Activated CD4-positive, alpha-beta T cell treated with anti-CD3 and anti-CD28 coated beads, Interleukin-2, amount 10 ng/mL, durations not matched to agents 24 days and 14 days (primary cell): ENCODE measurements around the gene INAFM1. TPM values are rescaled to one million over a fixed set of nuclear protein-coding genes. Genes with fewer than 3 reads are reported as not detected.
"Not testable (repeated sequence)": the region's sequence is repeated elsewhere in the genome, so short reads cannot be mapped to it uniquely, and the experiment has no call there.

Source experiments
- DNase-seq: peaks from one replicate; pipeline ENCODE4 v3.0.0; 2022
- H3K27ac Mint-ChIP-seq: one replicate; pipeline ENCODE4 v1.8.0; 2022; ENCODE audit warnings: mild to moderate bottlenecking, mixed read lengths
- H3K27me3 Mint-ChIP-seq: one replicate; pipeline ENCODE4 v1.8.0; 2022; ENCODE audit warnings: mixed read lengths
- H3K36me3 Mint-ChIP-seq: one replicate; pipeline ENCODE4 v1.8.0; 2022; ENCODE audit warnings: low read depth, mild to moderate bottlenecking, mixed read lengths
- H3K4me1 Mint-ChIP-seq: one replicate; pipeline ENCODE4 v1.8.0; 2021; ENCODE audit warnings: mixed read lengths
- H3K4me3 Mint-ChIP-seq: one replicate; pipeline ENCODE4 v1.8.0; 2022; ENCODE audit warnings: mild to moderate bottlenecking, moderate library complexity, mixed read lengths
- H3K9me3 Mint-ChIP-seq: one replicate; pipeline ENCODE4 v1.8.0; 2021; ENCODE audit warnings: mixed read lengths
- intact Hi-C: fragments of 100-400 bp; cut with micrococcal nuclease; formaldehyde crosslinking; loops from one replicate; pipeline ENCODE4 v1.15.1; 2023
- total RNA-seq: library from RNA; stranded (reverse); gene quantifications from 2 replicates; pipeline ENCODE4 v1.2.3, GENCODE V29; 2022

Gene INAFM1
- total RNA-seq, 1 donor from 2014 or later = 10.6 TPM

DNA sequence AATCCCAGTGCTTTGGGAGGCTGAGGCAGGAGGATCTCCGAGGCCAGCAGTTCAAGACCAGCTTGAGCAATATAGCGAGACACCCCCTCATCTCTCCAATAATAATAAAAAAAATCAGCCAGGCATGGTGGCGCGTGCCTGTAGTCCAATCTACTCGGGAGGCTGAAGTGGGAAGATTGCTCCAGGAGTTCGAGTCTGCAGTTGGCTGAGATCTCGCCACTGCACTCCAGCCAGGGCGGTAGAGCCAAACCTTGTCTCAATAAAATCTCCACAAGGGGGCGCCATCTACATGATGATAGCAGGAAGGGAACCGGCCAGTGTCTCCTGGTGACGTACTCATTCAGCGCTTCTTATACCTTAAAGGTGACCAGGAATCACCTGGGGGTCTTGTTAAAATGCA is 21.4 kb downstream of the INAFM1 start:
- no peak overlapping the region for H3K27ac Mint-ChIP-seq
- H3K36me3 Mint-ChIP-seq = peaks cover 4% of the 10 kb centered on the region
- no peak overlapping the region for H3K4me3 Mint-ChIP-seq

DNA sequence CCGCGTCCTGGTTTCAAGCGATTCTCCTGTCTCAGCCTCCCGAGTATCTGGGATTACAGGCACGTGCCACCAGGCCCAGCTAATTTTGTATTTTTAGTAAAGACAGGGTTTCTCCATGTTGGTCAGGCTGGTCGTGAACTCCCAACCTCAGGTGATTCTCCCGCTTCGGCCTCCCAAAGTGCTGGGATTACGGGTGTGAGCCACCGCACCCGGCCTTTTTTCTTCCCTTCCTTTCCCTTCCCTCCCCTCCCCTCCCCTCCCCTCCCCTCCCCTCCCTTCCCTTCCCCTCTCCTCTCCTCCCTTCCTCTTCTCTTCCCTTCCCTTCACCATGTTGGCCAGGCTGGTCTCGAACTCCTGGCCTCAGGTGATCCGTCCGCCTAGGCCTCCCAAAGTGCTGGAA is 26.2 kb downstream of the INAFM1 start:
- H3K4me1 Mint-ChIP-seq, H3K27me3 Mint-ChIP-seq, H3K4me3 Mint-ChIP-seq, DNase-seq, H3K36me3 Mint-ChIP-seq, H3K9me3 Mint-ChIP-seq, intact Hi-C loops, H3K27ac Mint-ChIP-seq: not testable (repeated sequence)

More for the DNA sequence above, 21.4 kb downstream of the INAFM1 start:
- peaks cover 5% of the 10 kb centered on the region for H3K4me1 Mint-ChIP-seq
- intact Hi-C loops = loop anchor here (1.0 to 10.0 kb wide), 3 partner anchors 95 to 409 kb away; no protein-coding TSS in a partner anchor
- H3K9me3 Mint-ChIP-seq = no peaks in the 10 kb centered on the region
- DNase-seq = peak; percentile 95
- no peaks in the 10 kb centered on the region for H3K27me3 Mint-ChIP-seq

DNA sequence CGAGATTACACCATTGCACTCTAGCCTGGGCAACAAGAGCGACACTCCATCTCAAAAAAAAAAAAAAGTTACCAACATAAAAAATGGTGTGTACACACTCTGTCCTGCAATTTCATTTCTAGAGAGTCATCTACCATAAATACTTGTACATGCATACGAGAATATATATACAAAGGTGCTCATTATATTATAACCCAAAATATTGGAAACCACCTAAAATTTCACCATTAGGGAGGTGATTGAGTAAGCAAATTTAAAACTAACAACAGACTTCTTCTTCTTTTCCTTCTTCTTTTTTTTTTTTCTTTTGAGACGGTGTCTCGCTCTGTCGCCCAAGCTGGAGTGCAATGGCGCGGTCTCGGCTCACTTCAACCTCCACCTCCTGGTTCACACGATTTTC is 27.6 kb downstream of the INAFM1 start:
- intact Hi-C loops = no loop called here
- no peaks in the 10 kb centered on the region for H3K9me3 Mint-ChIP-seq
- no peak overlapping the region for H3K4me3 Mint-ChIP-seq
- H3K36me3 Mint-ChIP-seq = no peaks in the 10 kb centered on the region
- DNase-seq = no peak
- H3K27ac Mint-ChIP-seq = no peak overlapping the region
- H3K4me1 Mint-ChIP-seq = peaks cover 1% of the 10 kb centered on the region
- peaks cover 9% of the 10 kb centered on the region for H3K27me3 Mint-ChIP-seq

DNA sequence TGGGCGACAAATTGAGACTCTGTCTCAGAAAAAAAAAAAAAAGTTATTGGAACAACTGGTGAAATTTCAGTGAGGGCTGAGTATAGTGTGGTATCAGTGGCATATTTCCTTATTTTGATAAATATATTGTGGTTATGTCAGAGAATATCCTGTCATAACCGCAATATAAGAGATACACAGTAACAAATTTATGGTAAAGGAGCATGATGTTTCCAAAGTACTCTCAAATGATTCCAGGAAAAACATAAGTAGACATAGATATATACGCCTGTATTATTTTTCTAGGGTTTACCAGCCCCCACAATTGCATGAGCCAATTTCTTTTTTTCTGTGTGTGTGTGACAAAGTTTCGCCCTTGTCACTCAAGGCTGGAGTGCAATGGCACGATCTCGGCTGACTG is 29.3 kb downstream of the INAFM1 start:
- intact Hi-C loops = no loop called here
- H3K27me3 Mint-ChIP-seq = peaks cover 9% of the 10 kb centered on the region
- peaks cover 1% of the 10 kb centered on the region for H3K4me1 Mint-ChIP-seq
- no peaks in the 10 kb centered on the region for H3K36me3 Mint-ChIP-seq
- H3K9me3 Mint-ChIP-seq = no peaks in the 10 kb centered on the region
- no peak overlapping the region for H3K4me3 Mint-ChIP-seq
- no peak for DNase-seq
- no peak overlapping the region for H3K27ac Mint-ChIP-seq

GRCh38 chr19:47305309-47305751 is 30.6 kb downstream of the INAFM1 start:
- H3K27me3 Mint-ChIP-seq = peaks cover 9% of the 10 kb centered on the region
- no peaks in the 10 kb centered on the region for H3K36me3 Mint-ChIP-seq
- H3K27ac Mint-ChIP-seq = no peak overlapping the region
- no peak overlapping the region for H3K4me3 Mint-ChIP-seq
- DNase-seq = peak; percentile 85
- no peaks in the 10 kb centered on the region for H3K9me3 Mint-ChIP-seq
- peaks cover 1% of the 10 kb centered on the region for H3K4me1 Mint-ChIP-seq
- intact Hi-C loops = no loop called here

GRCh38 chr19:47306303-47306702 is 31.6 kb downstream of the INAFM1 start:
- Mint-ChIP-seq H3K27me3 (peaks cover 9% of the 10 kb centered on the region), H3K27ac (no peak overlapping the region), H3K36me3 (no peaks in the 10 kb centered on the region), H3K4me1 (peaks cover 1% of the 10 kb centered on the region), H3K9me3 (no peaks in the 10 kb centered on the region), H3K4me3 (no peak overlapping the region)
- intact Hi-C loops = no loop called here
- no peak for DNase-seq

DNA sequence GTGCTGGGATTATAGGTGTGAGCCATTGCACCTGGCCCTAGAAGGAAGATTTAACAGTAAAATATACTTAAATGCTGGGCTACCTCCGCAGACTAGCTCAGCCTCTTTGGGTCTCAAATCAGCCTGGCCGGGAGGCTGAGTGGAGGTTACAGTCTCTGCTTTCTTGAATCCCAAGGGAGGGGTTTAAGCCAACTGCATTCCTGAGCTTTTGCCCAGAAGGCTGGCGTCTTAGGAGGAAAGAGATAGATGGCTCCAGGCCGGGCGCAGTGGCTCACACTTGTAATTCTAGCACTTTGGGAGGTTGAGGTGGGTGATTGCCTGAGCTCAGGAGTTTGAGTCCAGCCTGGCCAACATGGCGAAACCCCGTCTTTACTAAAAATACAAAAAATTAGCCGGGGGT is 34.4 kb downstream of the INAFM1 start:
- H3K27me3 Mint-ChIP-seq = peaks cover 9% of the 10 kb centered on the region
- H3K4me3 Mint-ChIP-seq = no peak overlapping the region
- H3K4me1 Mint-ChIP-seq = peaks cover 1% of the 10 kb centered on the region
- no peaks in the 10 kb centered on the region for H3K9me3 Mint-ChIP-seq
- intact Hi-C loops = no loop called here
- DNase-seq = no peak
- no peak overlapping the region for H3K27ac Mint-ChIP-seq
- no peaks in the 10 kb centered on the region for H3K36me3 Mint-ChIP-seq

GRCh38 chr19:47309608-47310007 is 34.9 kb downstream of the INAFM1 start, which contains the start of gene C5AR1:
C5AR1 (plus strand) TSS chr19:47309861; CDS start chr19:47309896, 35 bp downstream.
- intact Hi-C loops = no loop called here
- Mint-ChIP-seq H3K27me3 (peaks cover 9% of the 10 kb centered on the region), H3K4me1 (peaks cover 1% of the 10 kb centered on the region), H3K27ac (no peak within 1 kb of the TSS), H3K9me3 (no peaks in the 10 kb centered on the region), H3K36me3 (no peaks in the 10 kb centered on the region), H3K4me3 (no peak within 1 kb of the TSS)
- no peak for DNase-seq

DNA sequence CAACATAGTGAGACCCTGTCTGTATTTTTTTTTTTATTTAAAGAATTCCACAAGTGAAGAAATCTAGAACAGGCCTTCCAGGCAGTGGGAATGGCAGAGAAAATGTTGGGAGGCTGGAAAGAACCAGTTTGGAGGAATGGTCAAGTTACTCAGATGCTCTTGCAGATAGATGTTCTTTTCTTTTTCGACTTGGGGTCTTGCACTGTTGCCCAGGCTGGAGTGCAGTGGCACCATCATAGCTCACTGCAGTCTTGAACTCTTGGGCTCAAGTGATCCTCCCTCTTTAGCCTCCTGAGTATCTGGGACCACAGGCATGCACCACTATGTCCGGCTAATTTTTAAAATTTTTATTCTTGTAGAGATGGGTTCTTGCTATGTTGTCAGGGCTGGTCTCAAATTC is 35.6 kb downstream of the INAFM1 start:
- DNase-seq = no peak

DNA sequence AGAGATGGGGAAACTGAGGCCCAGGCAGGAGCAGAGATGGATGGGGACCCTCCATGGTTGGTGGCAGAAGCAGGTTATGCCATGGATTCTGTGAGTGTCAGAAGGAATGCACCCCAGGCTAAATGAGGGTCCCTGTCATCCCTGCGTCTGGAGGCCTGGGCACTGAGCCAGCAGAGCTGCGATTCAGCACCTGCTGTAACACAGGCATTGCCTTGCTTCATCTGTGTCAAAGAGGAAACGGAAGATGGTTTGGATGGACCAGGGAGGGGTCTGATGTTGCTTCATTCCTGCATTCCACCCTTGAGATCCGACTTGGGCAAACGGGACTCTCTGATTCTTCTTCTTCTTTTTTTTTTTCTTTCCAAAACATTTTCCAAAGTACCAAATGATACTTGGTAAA is 36.1 kb downstream of the INAFM1 start:
- H3K36me3 Mint-ChIP-seq = no peaks in the 10 kb centered on the region
- H3K4me1 Mint-ChIP-seq = peaks cover 5% of the 10 kb centered on the region

More for the DNA sequence above, 35.6 kb downstream of the INAFM1 start:
- peaks cover 8% of the 10 kb centered on the region for H3K27me3 Mint-ChIP-seq
- no peaks in the 10 kb centered on the region for H3K9me3 Mint-ChIP-seq
- intact Hi-C loops = no loop called here
- H3K27ac Mint-ChIP-seq = no peak overlapping the region
- no peak overlapping the region for H3K4me3 Mint-ChIP-seq
- H3K4me1 Mint-ChIP-seq = peaks cover 3% of the 10 kb centered on the region
- H3K36me3 Mint-ChIP-seq = no peaks in the 10 kb centered on the region

GRCh38 chr19:47312366-47313006 is 37.8 kb downstream of the INAFM1 start:
- H3K27me3 Mint-ChIP-seq = peaks cover 2% of the 10 kb centered on the region
- H3K4me3 Mint-ChIP-seq = no peak overlapping the region
- intact Hi-C loops = no loop called here
- H3K9me3 Mint-ChIP-seq = no peaks in the 10 kb centered on the region
- DNase-seq = no peak
- H3K27ac Mint-ChIP-seq = no peak overlapping the region
- H3K36me3 Mint-ChIP-seq = no peaks in the 10 kb centered on the region
- peaks cover 5% of the 10 kb centered on the region for H3K4me1 Mint-ChIP-seq

More for the DNA sequence above, 36.1 kb downstream of the INAFM1 start:
- no peak for DNase-seq
- Mint-ChIP-seq H3K9me3 (no peaks in the 10 kb centered on the region), H3K27me3 (peaks cover 6% of the 10 kb centered on the region), H3K27ac (no peak overlapping the region), H3K4me3 (no peak overlapping the region)
- intact Hi-C loops = no loop called here

- Mint-ChIP-seq H3K4me3 (no peak overlapping the region), H3K27ac (no peak overlapping the region), H3K4me1 (peaks cover 5% of the 10 kb centered on the region), H3K36me3 (no peaks in the 10 kb centered on the region), H3K9me3 (no peaks in the 10 kb centered on the region), H3K27me3 (peaks cover 2% of the 10 kb centered on the region)
- intact Hi-C loops = no loop called here
- no peak for DNase-seq
These were observed 39.1 kb downstream of the INAFM1 start for GRCh38 chr19:47313754-47314295.

GRCh38 chr19:47315125-47315821 is 40.6 kb downstream of the INAFM1 start:
- no peak overlapping the region for H3K4me3 Mint-ChIP-seq
- no peaks in the 10 kb centered on the region for H3K9me3 Mint-ChIP-seq
- intact Hi-C loops = no loop called here
- H3K4me1 Mint-ChIP-seq = peaks cover 5% of the 10 kb centered on the region
- peaks cover 2% of the 10 kb centered on the region for H3K27me3 Mint-ChIP-seq
- no peak overlapping the region for H3K27ac Mint-ChIP-seq
- no peak for DNase-seq
- H3K36me3 Mint-ChIP-seq = no peaks in the 10 kb centered on the region

DNA sequence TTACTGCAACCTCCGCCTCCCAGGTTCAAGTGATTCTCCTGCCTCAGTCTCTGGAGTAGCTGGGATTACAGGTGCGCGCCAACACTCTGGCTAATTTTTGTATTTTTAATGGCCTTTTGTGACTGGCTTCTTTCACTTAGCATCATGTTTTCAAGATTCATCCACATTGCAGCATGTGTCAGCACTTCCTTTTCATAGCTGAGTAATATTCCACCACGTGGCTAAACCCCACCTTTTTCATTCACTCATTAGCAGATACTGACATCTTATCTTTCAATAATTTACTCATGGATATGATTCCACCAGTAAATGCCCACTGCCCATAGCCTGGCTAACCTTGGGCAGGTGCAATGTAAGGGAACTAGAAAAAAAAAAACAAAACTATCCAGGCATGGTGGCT is 41.8 kb downstream of the INAFM1 start:
- no peaks in the 10 kb centered on the region for H3K36me3 Mint-ChIP-seq
- intact Hi-C loops = no loop called here
- no peak overlapping the region for H3K4me3 Mint-ChIP-seq
- H3K4me1 Mint-ChIP-seq = peaks cover 5% of the 10 kb centered on the region
- H3K9me3 Mint-ChIP-seq = no peaks in the 10 kb centered on the region
- peaks cover 2% of the 10 kb centered on the region for H3K27me3 Mint-ChIP-seq
- DNase-seq = no peak
- H3K27ac Mint-ChIP-seq = no peak overlapping the region
